HEK293T (cell line): Measurements from ENCODE around the gene WASF1.

ENCODE experiments used
- ARNT ChIP-seq: fragments of 450-650 bp; IDR thresholded peaks from 2 replicates; pipeline ENCODE4 v1.6.1; 2017; ENCODE audit warnings: mild to moderate bottlenecking
- CTBP1 ChIP-seq: fragments of 450-650 bp; IDR thresholded peaks from 2 replicates; pipeline ENCODE4 v1.6.1; 2016; ENCODE audit warnings: borderline replicate concordance
- ELF4 ChIP-seq: fragments of 450-650 bp; IDR thresholded peaks from 2 replicates; pipeline ENCODE4 v1.6.1; 2017; ENCODE audit warnings: antibody characterized with exemption
- FOXA1 ChIP-seq: fragments of 450-650 bp; IDR thresholded peaks from 2 replicates; pipeline ENCODE4 v1.6.1; 2016; ENCODE audit warnings: mild to moderate bottlenecking
- FOXK2 ChIP-seq: fragments of 450-650 bp; IDR thresholded peaks from 2 replicates; pipeline ENCODE4 v1.6.1; 2016; ENCODE audit warnings: mild to moderate bottlenecking
- FOXM1 ChIP-seq: fragments of 450-650 bp; IDR thresholded peaks from 2 replicates; pipeline ENCODE4 v1.6.1; 2017; ENCODE audit warnings: mild to moderate bottlenecking, borderline replicate concordance
- HDGF ChIP-seq: fragments of 450-650 bp; IDR thresholded peaks from 2 replicates; pipeline ENCODE4 v1.6.1; 2017; ENCODE audit warnings: antibody characterized with exemption, borderline replicate concordance
- L3MBTL2 ChIP-seq: fragments of 450-650 bp; conservative IDR thresholded peaks from 2 replicates; pipeline ENCODE4 v1.6.1; 2016; ENCODE audit warnings: mild to moderate bottlenecking
- NFRKB ChIP-seq: fragments of 450-650 bp; IDR thresholded peaks from 2 replicates; pipeline ENCODE4 v1.6.1; 2016; ENCODE audit warnings: mild to moderate bottlenecking, moderate library complexity
- SP1 ChIP-seq: fragments of 450-650 bp; IDR thresholded peaks from 2 replicates; pipeline ENCODE4 v1.6.1; 2017
- SUZ12 ChIP-seq: fragments of 450-650 bp; IDR thresholded peaks from 2 replicates; pipeline ENCODE4 v1.6.1; 2016; ENCODE audit warnings: mild to moderate bottlenecking
- TARDBP ChIP-seq: fragments of 450-650 bp; IDR thresholded peaks from 2 replicates; pipeline ENCODE4 v1.6.1; 2016

- TF ChIP-seq FOXK2 (no peak), FOXM1 (no peak), FOXA1 (no peak), NFRKB (no peak), SP1 (no peak), L3MBTL2 (no peak), TARDBP (no peak), HDGF (no peak), CTBP1 (no peak), SUZ12 (no peak), ELF4 (no peak), ARNT (no peak)
Measured at GRCh38 chr6:110185879-110186278, 6.4 kb upstream of the WASF1 start.
